HEK293T (cell line): ENCODE results near the gene TIMM50.

Experiments used
- ARNT ChIP-seq: fragments of 450-650 bp; IDR thresholded peaks from 2 replicates; pipeline ENCODE4 v1.6.1; 2017; ENCODE audit warnings: mild to moderate bottlenecking
- BHLHE40 ChIP-seq: fragments of 450-650 bp; IDR thresholded peaks from 2 replicates; pipeline ENCODE4 v1.6.1; 2016; ENCODE audit warnings: mild to moderate bottlenecking, moderate library complexity, borderline replicate concordance
- FOXA1 ChIP-seq: fragments of 450-650 bp; IDR thresholded peaks from 2 replicates; pipeline ENCODE4 v1.6.1; 2016; ENCODE audit warnings: mild to moderate bottlenecking
- FOXK2 ChIP-seq: fragments of 450-650 bp; IDR thresholded peaks from 2 replicates; pipeline ENCODE4 v1.6.1; 2016; ENCODE audit warnings: mild to moderate bottlenecking
- FOXM1 ChIP-seq: fragments of 450-650 bp; IDR thresholded peaks from 2 replicates; pipeline ENCODE4 v1.6.1; 2017; ENCODE audit warnings: mild to moderate bottlenecking, borderline replicate concordance
- HDGF ChIP-seq: fragments of 450-650 bp; IDR thresholded peaks from 2 replicates; pipeline ENCODE4 v1.6.1; 2017; ENCODE audit warnings: antibody characterized with exemption, borderline replicate concordance
- L3MBTL2 ChIP-seq: fragments of 450-650 bp; conservative IDR thresholded peaks from 2 replicates; pipeline ENCODE4 v1.6.1; 2016; ENCODE audit warnings: mild to moderate bottlenecking
- NFRKB ChIP-seq: fragments of 450-650 bp; IDR thresholded peaks from 2 replicates; pipeline ENCODE4 v1.6.1; 2016; ENCODE audit warnings: mild to moderate bottlenecking, moderate library complexity
- SP1 ChIP-seq: fragments of 450-650 bp; IDR thresholded peaks from 2 replicates; pipeline ENCODE4 v1.6.1; 2017
- SUZ12 ChIP-seq: fragments of 450-650 bp; IDR thresholded peaks from 2 replicates; pipeline ENCODE4 v1.6.1; 2016; ENCODE audit warnings: mild to moderate bottlenecking

DNA sequence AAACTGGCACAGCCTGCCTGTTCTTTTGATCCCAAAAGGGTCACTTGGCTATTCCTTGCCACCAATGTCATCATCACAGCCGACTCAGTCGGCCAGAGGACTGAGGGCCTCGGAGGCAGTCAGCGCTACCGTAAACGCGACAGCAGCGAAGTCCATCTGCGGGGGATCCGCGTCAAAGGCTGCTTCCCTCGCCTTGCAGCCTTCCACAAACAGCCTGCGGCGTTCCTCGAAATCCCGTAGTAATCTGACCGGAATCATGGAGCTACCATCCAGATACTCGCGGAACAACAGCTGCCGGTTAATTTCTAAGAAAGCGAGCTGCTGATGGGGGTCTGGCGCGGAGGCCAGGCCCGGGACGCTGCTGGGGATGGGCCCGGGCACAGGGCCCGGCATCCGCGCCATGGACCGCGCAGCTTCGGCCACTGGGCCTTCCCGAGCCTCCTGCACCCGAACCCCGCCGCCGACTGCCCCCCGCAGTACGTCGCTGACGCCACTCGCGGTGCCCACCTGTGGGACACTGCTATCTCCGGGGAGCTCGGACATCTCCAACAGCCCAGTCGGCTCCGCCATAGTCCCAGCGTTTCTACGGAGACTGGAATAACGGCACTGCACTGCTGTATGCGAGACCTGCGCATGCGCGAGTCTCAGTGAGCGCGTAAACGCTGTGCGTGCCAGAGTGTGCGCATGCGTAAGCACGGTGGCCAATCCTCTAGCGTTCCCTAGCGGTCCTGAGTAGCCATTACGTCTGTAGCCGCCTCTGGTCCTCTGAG is 51.8 kb downstream of the TIMM50 start, which contains the start of gene EID2B:
- TF ChIP-seq HDGF (no peak), SP1 (no peak), FOXK2 (no peak), ARNT (no peak), FOXM1 (no peak), BHLHE40 (no peak), FOXA1 (no peak), NFRKB (no peak), SUZ12 (no peak), L3MBTL2 (no peak)
